Uterus (tissue), 2 donors: Measurements from ENCODE around the gene ST6GALNAC2.

Experiments used
- CTCF ChIP-seq, 4 experiments: fragments of 200-600 bp in 2 of 4; fragments of 450-650 bp in 2 of 4; sonication (generic) in 2 of 4; IDR thresholded peaks; one replicate each; pipeline ENCODE4 v1.5.1; 2016 to 2019; ENCODE audit warnings: antibody characterized with exemption in 4 of 4, mild to moderate bottlenecking in 2 of 4, moderate library complexity in 1 of 4
- POLR2A ChIP-seq, 2 donors: fragments of 450-650 bp; IDR thresholded peaks; one replicate each; pipeline ENCODE4 v1.6.1; 2016; ENCODE audit warnings: antibody characterized with exemption in 2 of 2, mild to moderate bottlenecking in 1 of 2, moderate library complexity in 1 of 2

- TF ChIP-seq CTCF (IDR thresholded peaks at IDR 0.05): no peak
- no peak for TF ChIP-seq POLR2A (IDR thresholded peaks at IDR 0.05)
These were observed 26.1 kb upstream of the ST6GALNAC2 start for GRCh38 chr17:76611758-76612157.
